ENCODE results near the gene ASTN2. TPM values are rescaled to one million over a fixed set of nuclear protein-coding genes. Genes with fewer than 3 reads are reported as not detected.

The ASTN2 gene
- polyA plus RNA-seq, 2 of the 4 experiments (the other 2 are of a cell fraction): 5.8 to 11.6 TPM

- Histone ChIP-seq H3K9me3 (no peaks in the 10 kb centered on the region), H3K4me1 (no peaks in the 10 kb centered on the region), H3K4me2 (no peak overlapping the region), H3K4me3 (no peak overlapping the region), H3K27ac (no peak overlapping the region)
- FAIRE-seq (no peak), DNase-seq (ENCODE audit: low read depth in 1 of 2, low spot score in 1 of 2) (no peak), ATAC-seq (no peak)
- 1% methylated on average over 5 of the region's 5 CpGs for WGBS (ENCODE audit: missing lambda C conversion rate)
- no peak for TF ChIP-seq CTCF (IDR thresholded peaks at IDR 0.05)
- no peak for TF ChIP-seq CBX2 (IDR thresholded peaks at IDR 0.05; ENCODE audit: borderline replicate concordance, low read depth)
- TF ChIP-seq GATA3 (IDR thresholded peaks at IDR 0.05; ENCODE audit: borderline replicate concordance): no peak
- no peak for TF ChIP-seq ESRRA (IDR thresholded peaks at IDR 0.05; ENCODE audit: borderline replicate concordance, low read length)
- TF ChIP-seq CHD4 (IDR thresholded peaks at IDR 0.05; ENCODE audit: borderline replicate concordance): no peak
- no peak for TF ChIP-seq PHF8 (IDR thresholded peaks at IDR 0.05; ENCODE audit: borderline replicate concordance, low read depth)
- no peak for TF ChIP-seq CBX8 (IDR thresholded peaks at IDR 0.05)
- no peak for TF ChIP-seq MAX (IDR thresholded peaks at IDR 0.05)
- TF ChIP-seq FOSB (CRISPR knock-in tag; IDR thresholded peaks at IDR 0.05): no peak
- TF ChIP-seq SMC3 (IDR thresholded peaks at IDR 0.05): no peak
- TF ChIP-seq REST (IDR thresholded peaks at IDR 0.05): no peak
- no peak for TF ChIP-seq RFX5 (IDR thresholded peaks at IDR 0.05)
- TF ChIP-seq HOXA7 (CRISPR knock-in tag; IDR thresholded peaks at IDR 0.05): no peak
- no peak for TF ChIP-seq ATOH8 (CRISPR knock-in tag; IDR thresholded peaks at IDR 0.05; ENCODE audit: low read depth)
- no peak for TF ChIP-seq MYC (IDR thresholded peaks at IDR 0.05; ENCODE audit: borderline replicate concordance, low read length)
- TF ChIP-seq SREBF2 (IDR thresholded peaks at IDR 0.05): no peak
- POLR2A ChIA-PET: no interaction called here
- CTCF ChIA-PET: no interaction called here
Observed at GRCh38 chr9:117191504-117192261, 223.2 kb downstream of the ASTN2 start.

- no peak overlapping the region for H3K27ac ChIP-seq
- no peak overlapping the region for H3K4me3 ChIP-seq
- FAIRE-seq: no peak
- H3K4me1 ChIP-seq: no peaks in the 10 kb centered on the region
- ChIA-PET CTCF (no interaction called here), POLR2A (no interaction called here)
- 3% methylated on average over 3 of the region's 3 CpGs for WGBS (ENCODE audit: missing lambda C conversion rate)
- no peak for ATAC-seq
- no peaks in the 10 kb centered on the region for H3K9me3 ChIP-seq
- H3K4me2 ChIP-seq: no peak overlapping the region
- TF ChIP-seq ZFP36 (IDR thresholded peaks at IDR 0.05; ENCODE audit: borderline replicate concordance, partially characterized antibody) (no peak), FOXS1 (CRISPR knock-in tag; IDR thresholded peaks at IDR 0.05) (no peak), SMC3 (IDR thresholded peaks at IDR 0.05) (no peak), HOXB13 (CRISPR knock-in tag; IDR thresholded peaks at IDR 0.05; ENCODE audit: low read depth) (no peak)
- no peak for DNase-seq (ENCODE audit: low read depth in 1 of 2, low spot score in 1 of 2)
Observed at GRCh38 chr9:117189121-117189520, 225.7 kb downstream of the ASTN2 start.
